IPS DF 4.7 (cell line): ENCODE results near the gene ROBO1.

ENCODE experiments used
- DNase-seq: peaks from one replicate; pipeline ENCODE4 v3.0.0-alpha.2; 2013; ENCODE audit warnings: low spot score; ENCODE audit errors: extremely low read depth

Gene ROBO1

GRCh38 chr3:79019137-79019923 is 748.5 kb downstream of the ROBO1 start:
- peak; percentile 90 for DNase-seq

GRCh38 chr3:79018671-79019136 is 749.1 kb downstream of the ROBO1 start:
- DNase-seq: no peak

- no peak for DNase-seq
Observed at GRCh38 chr3:79018265-79018664, 749.5 kb downstream of the ROBO1 start.

- no peak for DNase-seq
Observed at GRCh38 chr3:79016587-79017376, 751.0 kb downstream of the ROBO1 start.

GRCh38 chr3:79015854-79016253 is 751.9 kb downstream of the ROBO1 start:
- DNase-seq: no peak

GRCh38 chr3:79012946-79013362 is 754.8 kb downstream of the ROBO1 start:
- no peak for DNase-seq

GRCh38 chr3:79012530-79012913 is 755.3 kb downstream of the ROBO1 start:
- DNase-seq: no peak

GRCh38 chr3:79011821-79012529 is 755.8 kb downstream of the ROBO1 start:
- DNase-seq: no peak

- DNase-seq: no peak
Observed at GRCh38 chr3:79009861-79010260, 757.9 kb downstream of the ROBO1 start.

- no peak for DNase-seq
Observed at GRCh38 chr3:79006077-79006476, 761.7 kb downstream of the ROBO1 start.

- no peak for DNase-seq
Observed at GRCh38 chr3:79005084-79005483, 762.7 kb downstream of the ROBO1 start.

- no peak for DNase-seq
Observed at GRCh38 chr3:79003994-79004393, 763.8 kb downstream of the ROBO1 start.

- DNase-seq: no peak
Observed at GRCh38 chr3:79002465-79003372, 765.1 kb downstream of the ROBO1 start.

- no peak for DNase-seq
Observed at GRCh38 chr3:79001255-79001654, 766.5 kb downstream of the ROBO1 start.

GRCh38 chr3:78999139-78999538 is 768.7 kb downstream of the ROBO1 start:
- no peak for DNase-seq

- no peak for DNase-seq
Observed at GRCh38 chr3:78995087-78995486, 772.7 kb downstream of the ROBO1 start.

GRCh38 chr3:78994174-78995027 is 773.4 kb downstream of the ROBO1 start:
- DNase-seq: no peak

GRCh38 chr3:78993375-78993774 is 774.4 kb downstream of the ROBO1 start:
- DNase-seq: no peak

- DNase-seq: no peak
Observed at GRCh38 chr3:78992830-78993229, 775.0 kb downstream of the ROBO1 start.

GRCh38 chr3:78992400-78992799 is 775.4 kb downstream of the ROBO1 start:
- no peak for DNase-seq
